Measurements from ENCODE around the gene RNF183.

The RNF183 gene

DNA sequence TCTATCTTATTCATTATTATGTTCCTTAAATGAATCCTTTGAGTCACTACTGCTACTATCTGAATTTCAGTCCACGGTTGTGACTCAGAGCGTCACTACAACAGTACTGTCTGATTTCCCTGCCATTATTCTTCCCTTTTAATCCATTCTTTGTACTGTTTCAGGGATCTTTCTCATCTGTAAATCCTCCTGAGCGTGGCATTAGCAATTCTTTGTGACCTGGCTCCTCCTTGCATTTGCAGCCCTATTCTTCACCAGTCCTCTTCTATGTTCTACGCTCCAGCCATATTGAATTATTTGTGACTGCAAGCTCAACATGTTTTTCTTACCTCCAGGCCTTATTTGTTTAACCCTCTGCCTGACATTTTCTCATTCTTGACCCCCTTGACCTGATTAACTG, 21.8 kb downstream of the RNF183 start:
- no peak overlapping the region for H3K4me3 ChIP-seq (ENCODE audit: low read length)
- DNase-seq (ENCODE audit: low read depth) = no peak
- TF ChIP-seq, protein P1, sequence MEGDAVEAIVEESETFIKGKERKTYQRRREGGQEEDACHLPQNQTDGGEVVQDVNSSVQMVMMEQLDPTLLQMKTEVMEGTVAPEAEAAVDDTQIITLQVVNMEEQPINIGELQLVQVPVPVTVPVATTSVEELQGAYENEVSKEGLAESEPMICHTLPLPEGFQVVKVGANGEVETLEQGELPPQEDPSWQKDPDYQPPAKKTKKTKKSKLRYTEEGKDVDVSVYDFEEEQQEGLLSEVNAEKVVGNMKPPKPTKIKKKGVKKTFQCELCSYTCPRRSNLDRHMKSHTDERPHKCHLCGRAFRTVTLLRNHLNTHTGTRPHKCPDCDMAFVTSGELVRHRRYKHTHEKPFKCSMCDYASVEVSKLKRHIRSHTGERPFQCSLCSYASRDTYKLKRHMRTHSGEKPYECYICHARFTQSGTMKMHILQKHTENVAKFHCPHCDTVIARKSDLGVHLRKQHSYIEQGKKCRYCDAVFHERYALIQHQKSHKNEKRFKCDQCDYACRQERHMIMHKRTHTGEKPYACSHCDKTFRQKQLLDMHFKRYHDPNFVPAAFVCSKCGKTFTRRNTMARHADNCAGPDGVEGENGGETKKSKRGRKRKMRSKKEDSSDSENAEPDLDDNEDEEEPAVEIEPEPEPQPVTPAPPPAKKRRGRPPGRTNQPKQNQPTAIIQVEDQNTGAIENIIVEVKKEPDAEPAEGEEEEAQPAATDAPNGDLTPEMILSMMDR (IDR thresholded peaks at IDR 0.05; ENCODE audit: insufficient read depth, low read depth, low read length, missing control alignments) = no peak

DNA sequence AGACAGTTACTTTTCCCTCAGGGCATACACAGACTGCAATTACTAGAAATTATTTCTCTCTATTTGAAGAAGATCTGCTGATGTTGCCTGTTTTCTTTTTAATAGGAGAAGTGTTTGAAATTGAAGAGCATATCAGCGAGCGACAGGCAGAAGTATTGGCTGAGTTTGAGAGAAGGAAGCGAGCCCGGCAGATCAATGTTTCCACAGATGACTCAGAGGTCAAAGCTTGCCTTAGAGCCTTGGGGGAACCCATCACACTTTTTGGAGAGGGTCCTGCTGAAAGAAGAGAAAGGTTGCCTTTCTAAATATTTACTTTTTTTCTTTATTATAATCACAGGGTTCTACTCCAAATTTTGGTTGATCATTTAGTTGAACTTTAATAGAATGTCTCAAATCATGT, 24.3 kb downstream of the RNF183 start:
- DNase-seq (ENCODE audit: low read depth) = no peak
- TF ChIP-seq, protein P1 (IDR thresholded peaks at IDR 0.05; ENCODE audit: insufficient read depth, low read depth, low read length, missing control alignments) = no peak
- no peak overlapping the region for H3K4me3 ChIP-seq (ENCODE audit: low read length)

DNA sequence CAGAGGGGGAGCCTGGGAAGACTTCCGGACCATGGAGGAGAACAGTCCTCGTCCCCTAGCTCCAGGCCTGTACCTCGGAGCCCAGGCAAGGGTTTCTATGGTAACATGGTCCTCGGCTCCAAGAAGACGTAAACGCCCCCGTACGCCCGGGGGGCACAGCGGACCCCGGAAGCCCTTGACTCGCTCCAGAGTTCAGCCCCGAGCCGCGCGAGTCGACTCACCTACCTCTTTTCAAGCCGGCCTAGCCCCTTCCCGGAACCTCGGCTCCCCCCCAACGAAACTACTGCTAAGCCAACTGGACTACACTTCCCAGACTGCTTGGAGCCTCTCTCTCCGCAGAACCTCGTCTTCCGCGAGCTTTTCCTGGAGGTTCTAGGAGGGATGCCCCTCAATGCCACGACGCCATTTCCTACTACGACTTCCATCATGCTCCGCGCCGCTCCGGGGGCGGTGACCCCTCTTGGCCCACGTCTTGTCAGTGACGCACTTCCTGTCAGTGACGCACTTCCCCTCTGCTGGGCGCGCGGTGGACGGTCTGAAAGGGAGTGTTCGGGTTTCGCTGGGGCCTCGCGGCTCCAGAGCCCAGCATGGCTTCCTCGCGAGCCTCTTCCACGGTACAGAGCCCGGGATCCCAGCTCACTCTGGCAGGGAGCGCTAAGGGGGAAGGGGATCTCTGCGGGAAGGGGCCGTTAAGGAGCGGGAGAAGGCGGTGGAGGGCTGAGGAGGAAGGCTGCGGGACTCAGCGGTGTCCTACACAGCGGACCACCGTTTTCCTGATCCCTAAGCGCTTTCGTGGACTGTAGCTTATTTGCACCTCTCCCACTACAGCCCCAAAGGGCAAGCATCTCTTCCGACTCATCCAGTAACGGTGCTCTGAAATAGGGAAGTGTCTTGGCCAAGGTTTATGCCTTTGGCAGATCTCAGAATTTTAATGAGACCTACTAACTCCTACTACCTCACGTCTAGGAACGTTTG, 27.7 kb downstream of the RNF183 start, which contains the start of the genes CDC26 and PRPF4:
Gene CDC26 (minus strand): TSS at position 416 of the 975 bp plus-strand sequence. CDS start 3,065 bp downstream, outside the sequence.
Gene PRPF4 (plus strand): TSS at position 502 of the 975 bp plus-strand sequence. CDS start 86 bp downstream, at position 588.
- DNase-seq (ENCODE audit: low read depth) = peak; percentile 99
- TF ChIP-seq, protein P1 (IDR thresholded peaks at IDR 0.05; ENCODE audit: insufficient read depth, low read depth, low read length, missing control alignments) = peak; percentile 1
- peak within 1 kb of the TSS; percentile 97 for H3K4me3 ChIP-seq (ENCODE audit: low read length)

GRCh38 chr9:113274474-113275156, 28.6 kb downstream of the RNF183 start:
- peak; percentile 60 for DNase-seq (ENCODE audit: low read depth)
- peak overlapping the region; percentile 97 for H3K4me3 ChIP-seq (ENCODE audit: low read length)
- TF ChIP-seq, protein P1 (IDR thresholded peaks at IDR 0.05; ENCODE audit: insufficient read depth, low read depth, low read length, missing control alignments) = peak; percentile 62

DNA sequence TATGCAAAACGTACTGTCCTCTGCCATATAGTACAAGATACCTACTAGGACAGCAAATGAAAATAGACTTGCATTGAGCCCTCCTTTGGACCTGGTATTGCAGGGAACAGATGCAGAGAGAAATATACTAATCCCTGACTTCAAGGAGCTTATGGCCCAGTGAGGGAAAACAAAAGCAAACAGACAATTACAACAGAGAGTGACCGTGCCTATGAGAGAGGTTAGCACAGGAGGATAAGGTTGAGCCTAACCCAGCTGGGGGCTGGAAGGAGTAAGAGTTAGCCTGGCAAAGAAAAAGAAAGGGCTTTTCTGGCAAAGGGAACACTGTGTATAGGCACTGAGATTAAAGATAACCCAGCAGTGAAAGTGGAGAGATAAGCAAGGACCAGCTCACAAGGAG, 33.3 kb downstream of the RNF183 start:
- no peak overlapping the region for H3K4me3 ChIP-seq (ENCODE audit: low read length)
- TF ChIP-seq, protein P1 (IDR thresholded peaks at IDR 0.05; ENCODE audit: insufficient read depth, low read depth, low read length, missing control alignments) = no peak
- no peak for DNase-seq (ENCODE audit: low read depth)

GRCh38 chr9:113269355-113269754, 33.8 kb downstream of the RNF183 start:
- DNase-seq (ENCODE audit: low read depth) = no peak
- H3K4me3 ChIP-seq (ENCODE audit: low read length) = no peak overlapping the region
- TF ChIP-seq, protein P1 (IDR thresholded peaks at IDR 0.05; ENCODE audit: insufficient read depth, low read depth, low read length, missing control alignments) = no peak

Data from epithelial cell of esophagus (primary cell).